ENCODE results near the gene KATNAL2.

The KATNAL2 gene

DNA sequence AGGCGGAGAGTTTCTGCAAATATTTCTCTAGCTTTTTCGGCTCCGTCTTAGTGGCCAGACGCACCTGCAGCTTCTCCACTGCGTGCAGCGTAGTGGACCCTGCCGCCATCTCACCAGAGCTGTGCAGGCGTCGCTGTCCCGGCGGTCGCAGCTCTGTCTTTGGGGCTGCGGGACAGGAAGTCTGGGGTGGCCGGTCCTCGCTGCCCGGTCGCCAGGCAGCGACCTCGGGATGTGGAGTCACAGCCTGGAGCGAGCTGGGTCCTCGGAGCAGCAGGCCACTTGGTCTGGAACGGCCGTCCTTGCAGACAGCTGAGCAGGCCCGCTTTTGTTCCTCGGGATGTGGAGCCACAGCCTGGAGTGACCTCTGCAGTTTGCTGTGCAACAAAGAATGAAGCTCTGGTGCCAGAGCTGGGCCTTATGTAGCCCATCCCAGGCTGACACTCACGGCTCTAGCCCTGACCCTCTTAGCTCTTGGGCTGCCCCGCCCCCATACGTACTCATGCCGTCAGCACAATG is 117.8 kb downstream of the KATNAL2 start, which contains the start of gene ELOA2:
TSS of gene ELOA2 (minus strand) at position 466 of the 516 bp plus-strand sequence. CDS start at position 109, 357 bp downstream.
- no peak for DNase-seq (ENCODE audit: low spot score)

DNA sequence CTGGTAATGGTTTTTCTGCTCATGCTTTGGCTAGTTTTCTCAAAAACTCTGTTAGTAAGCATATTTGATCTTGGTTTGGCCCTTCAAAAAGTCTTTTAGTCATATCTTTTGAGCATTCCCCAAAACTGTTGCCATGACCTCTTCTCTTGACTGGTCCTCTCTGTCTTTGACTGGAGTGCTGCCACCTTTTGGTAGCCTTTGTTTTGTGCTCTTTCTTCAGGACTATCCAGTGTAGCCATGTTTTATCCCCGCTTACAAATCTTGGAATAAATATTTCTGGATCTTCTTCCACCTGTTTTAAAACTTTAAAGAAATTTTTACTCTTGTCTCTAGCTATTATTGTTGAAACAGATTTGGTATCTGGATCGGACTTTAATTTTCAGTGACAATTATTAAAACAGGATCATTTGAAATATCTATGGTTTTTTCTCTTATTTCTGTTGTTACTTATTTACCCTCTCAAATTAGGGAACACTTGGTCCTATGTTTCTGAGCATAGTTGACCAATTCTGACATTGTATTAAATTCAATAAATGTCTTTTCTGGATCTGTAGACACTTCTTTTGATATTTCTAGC is 119.0 kb downstream of the KATNAL2 start:
- DNase-seq (ENCODE audit: low spot score), result no peak

DNA sequence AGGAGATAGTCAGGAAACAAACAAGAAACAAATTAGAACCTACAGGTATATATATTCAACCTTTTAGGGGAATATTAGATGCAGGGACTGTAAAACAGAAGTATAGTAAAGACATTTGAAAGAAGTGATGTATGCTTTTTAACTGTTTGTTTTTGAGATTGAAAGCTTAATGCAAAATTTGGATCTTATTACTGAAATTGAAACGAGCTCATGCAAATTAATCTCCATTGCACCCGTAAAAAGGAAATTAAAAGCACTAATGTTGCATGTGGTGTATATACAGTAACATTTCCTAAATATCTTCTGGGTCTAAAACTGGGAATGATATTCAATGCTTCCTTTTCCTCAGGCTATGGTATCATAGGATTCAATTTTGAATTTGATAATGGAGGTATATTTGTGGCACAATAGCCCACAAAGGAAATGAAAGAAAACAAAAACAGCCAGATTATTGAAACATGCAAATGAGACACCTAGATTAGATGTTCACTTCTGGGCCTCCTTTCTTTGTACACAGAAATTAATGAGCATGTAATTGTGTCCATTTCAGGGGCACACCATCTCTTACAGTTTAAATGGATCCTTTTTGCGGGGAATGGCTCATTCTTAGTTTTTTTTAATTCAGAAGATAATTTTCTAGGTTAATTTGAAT is 119.7 kb downstream of the KATNAL2 start:
- no peak for DNase-seq (ENCODE audit: low spot score)

DNA sequence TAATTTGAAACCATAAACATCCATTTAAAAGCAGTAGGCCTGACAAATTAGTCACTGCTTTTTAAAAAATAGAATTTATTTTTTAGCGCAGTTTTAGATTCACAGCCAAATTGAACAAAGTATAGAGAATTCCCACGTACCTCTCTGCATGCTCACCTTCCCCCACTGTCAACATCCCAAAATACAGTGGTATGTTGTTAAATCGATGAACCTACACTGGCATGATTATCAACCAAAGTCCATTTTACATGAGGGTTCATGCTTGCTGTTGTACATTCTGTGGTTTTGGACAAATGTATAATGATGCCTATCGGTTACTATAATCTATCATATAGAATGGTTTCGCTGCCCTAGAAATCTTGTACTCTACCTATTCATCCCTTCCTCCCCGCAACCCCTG is 123.6 kb downstream of the KATNAL2 start:
- DNase-seq (ENCODE audit: low spot score), result no peak

DNA sequence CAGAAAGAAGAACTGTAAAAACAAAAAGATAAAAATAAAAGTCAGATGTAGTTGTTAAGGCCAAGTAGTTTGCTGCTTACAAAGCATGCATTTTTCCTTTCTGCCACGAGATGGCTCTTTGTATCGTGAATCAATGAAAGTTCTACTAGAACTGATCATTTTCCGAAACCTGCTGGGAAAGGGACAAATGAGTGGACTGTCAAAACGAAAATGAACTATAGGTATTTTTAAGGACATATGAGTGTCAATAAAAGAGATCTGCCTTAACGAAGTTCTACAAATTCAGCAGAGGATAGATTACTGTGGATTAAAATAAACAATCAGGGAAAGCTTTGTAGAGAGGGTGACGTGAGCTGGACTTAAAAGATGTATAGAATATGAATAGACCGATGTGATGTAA is 133.1 kb downstream of the KATNAL2 start:
- no peak for DNase-seq (ENCODE audit: low spot score)

DNA sequence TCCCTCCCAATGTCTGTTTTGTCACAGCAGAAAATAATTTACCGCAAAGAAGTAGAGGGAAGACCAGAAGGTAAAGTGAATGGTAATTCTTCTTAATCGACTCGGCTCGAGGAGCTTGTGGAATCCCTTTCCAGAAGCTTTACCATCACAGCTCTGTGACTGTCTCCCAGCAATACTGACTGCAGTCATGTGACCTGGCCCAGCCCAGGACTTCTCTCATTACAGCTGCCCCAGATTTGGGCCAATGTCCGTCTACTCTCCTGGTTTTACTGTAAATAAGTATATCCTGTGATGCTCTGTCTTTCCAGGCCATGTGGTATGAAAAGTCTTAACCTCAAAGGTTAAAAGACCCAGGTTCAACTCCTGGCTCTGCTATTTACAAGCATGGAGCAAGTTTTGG is 137.0 kb downstream of the KATNAL2 start:
- no peak for DNase-seq (ENCODE audit: low spot score)

DNA sequence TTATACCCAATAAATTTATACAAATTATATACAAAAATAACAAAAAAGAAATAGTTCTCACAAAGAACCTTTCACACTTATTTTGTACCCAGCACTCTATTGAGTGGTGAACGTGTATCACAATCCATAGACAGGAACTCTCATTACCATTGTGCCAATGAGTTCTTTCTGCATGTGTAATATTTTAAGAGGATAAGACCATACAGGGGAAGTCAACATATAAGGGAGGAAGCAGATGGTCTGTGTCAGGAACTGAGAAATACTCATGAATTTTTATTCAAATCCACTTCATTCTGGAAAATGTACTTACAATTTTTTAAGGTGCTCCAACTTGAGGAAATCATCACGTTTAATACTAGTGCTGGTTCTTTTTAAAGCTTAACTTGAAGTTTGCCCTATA is 145.1 kb downstream of the KATNAL2 start:
- no peak for DNase-seq (ENCODE audit: low spot score)

DNA sequence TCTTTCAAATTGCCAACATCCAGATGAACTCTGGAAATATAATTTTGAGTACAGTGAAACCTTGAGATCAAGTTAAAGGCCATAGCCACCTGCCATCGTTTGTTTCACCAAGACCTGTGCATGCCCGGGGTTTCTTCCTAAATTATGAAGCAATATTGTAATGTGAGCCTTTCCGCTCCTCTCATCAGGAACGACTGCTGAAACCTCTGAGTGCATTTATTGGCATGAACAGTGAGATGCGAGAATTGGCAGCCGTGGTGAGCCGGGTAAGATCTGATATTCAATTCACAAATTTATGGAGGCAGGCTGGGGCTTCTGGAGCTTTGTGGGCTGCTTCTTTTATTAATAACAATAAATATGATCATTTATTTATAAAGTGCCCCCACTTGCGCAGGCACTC is 145.7 kb downstream of the KATNAL2 start:
- DNase-seq (ENCODE audit: low spot score), result no peak

DNA sequence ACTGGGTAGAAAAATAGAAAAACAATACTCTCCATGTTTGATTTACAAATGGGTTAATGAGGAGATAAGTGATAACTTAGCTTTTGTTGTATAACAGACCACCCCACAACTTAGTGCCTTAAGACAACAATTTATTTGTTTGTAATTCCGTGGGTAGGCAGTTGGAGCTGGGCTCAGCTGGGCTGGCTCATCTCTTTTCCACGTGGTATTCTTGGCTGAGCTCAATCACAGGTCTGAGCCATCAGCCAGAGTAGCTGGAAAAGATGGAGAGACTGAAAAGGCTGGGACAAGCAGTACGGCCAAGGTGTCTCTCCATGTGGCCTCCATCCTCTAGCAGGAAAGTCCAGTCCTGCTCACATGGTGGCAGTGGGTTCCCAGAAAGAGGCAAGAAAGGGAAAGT is 150.2 kb downstream of the KATNAL2 start:
- DNase-seq (ENCODE audit: low spot score), result no peak

DNA sequence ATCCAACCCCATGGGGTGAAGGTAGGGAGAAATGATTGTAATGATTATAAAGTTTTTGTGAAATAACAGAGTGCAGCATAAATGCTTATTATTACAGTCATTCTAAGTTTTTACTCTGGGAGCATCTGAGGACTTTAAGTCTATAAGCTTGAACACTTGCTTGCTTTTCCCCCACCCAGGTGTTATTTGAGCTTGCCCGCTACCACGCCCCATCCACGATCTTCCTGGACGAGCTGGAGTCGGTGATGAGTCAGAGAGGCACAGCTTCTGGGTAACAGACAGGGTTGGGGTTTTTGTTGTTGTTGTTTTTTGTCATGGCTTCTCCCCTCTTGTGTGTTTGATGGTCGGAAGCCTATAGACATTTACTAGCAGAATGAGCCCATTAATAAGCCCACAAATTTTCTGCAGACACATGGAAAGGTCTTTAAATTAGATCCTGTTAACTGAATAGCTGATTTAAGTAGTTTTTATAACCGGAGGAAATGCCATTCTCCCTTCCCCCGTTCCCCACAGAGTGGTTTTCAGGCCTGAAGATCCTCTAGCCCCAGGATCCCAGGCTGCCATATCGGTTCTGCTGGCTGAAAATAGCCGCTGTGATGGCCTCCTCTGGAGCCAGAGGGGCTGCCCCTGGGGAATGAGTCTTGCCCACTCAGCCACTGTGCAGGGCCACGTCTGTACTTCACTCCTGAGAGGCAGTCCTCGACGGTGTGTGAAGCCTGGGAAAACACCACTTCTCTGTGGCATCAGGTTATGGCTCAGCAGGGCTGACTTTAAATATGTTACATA is 157.9 kb downstream of the KATNAL2 start:
- peak; percentile 49 for DNase-seq (ENCODE audit: low spot score)

DNA sequence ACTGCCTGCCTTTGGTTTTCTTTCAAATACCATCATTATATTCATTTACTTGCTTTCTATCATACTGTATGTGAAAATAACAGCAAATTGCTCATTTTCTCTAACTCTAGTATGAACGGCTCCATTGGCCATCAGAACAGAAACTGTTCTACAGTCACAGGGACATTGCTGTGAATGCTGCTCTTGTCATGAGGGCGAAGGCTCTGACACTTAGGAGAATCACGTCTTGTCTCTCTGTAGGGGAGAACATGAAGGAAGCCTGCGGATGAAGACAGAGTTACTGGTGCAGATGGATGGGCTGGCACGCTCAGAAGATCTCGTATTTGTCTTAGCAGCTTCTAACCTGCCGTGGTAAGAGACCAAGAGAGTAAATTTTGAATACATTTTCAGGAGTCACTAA is 159.7 kb downstream of the KATNAL2 start:
- no peak for DNase-seq (ENCODE audit: low spot score)

DNA sequence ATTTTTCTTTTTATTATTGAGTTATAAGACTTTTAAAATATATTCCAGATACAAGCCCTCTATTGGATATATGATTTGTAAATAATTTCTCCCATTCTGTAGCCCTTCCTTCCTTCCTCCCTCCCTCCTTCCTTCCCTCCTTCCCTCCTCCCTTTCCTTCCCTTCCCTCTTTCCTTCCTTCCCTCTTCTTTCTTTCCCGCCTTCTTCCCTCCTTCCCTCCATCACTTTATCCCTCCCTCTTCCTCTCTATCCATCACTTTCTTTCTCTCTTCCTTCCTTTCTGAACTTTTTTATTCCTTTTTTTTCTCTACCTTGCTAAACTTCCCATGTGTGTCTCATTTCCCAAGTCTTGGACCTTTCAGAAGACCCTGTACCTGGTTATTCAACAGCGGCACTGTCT is 163.5 kb downstream of the KATNAL2 start:
- DNase-seq (ENCODE audit: low spot score), result no peak

DNA sequence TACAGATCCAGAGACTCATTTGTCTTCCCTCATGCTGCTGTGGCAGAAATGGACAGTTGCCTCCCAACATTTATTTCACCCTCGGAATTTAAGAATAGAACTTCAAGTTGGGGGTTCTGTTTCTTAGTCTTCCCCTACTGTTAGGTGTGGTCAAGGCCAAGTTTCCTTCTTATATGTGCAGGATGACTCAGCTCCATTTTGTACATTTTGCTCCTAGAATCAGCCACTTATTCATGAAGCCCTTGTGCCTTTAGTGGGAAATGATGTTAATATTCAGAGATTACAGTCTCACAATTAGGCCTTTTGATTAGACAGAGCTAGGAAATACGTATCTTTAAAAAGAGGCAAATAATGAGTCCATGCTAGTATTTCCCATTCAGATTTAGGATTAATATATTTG is 164.2 kb downstream of the KATNAL2 start:
- no peak for DNase-seq (ENCODE audit: low spot score)

DNA sequence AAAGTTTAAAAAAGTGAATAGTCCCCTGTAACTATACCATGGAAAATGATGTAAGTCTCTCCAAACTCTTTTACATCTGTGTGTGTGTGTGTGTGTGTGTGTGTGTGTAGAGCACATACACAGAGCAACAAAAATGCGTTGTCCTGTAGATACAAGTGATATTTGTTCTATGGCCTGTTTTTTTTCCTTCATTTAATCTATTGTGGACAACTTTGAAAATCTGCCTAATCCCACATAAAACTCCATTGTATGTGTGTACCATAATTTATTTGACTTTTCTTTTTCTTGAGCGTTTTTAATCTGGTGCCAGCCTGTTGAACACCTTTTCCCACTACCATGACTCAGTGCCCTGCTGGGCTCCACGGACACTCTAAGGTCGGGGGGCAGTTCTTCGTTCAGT is 170.3 kb downstream of the KATNAL2 start:
- no peak for DNase-seq (ENCODE audit: low spot score)

DNA sequence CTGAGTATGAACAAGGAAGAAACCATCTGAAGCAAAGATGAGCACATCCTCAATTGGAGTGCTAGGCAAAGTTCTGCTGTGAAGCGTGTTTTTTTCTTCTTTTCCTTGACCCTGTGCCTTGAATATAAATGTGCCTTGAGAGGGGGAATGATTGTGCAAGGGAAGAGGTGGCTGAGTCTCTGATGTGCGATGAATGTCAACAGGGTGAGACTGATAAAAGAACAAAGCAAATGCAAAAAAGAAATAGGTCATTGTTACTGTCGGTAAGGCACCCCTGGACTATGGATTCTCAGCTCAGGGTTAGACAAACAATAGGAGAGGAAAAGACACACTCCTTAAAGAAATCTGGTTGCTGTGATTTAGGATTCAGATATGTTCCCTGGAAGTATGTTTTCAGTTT is 178.4 kb downstream of the KATNAL2 start:
- DNase-seq (ENCODE audit: low spot score), result no peak

DNA sequence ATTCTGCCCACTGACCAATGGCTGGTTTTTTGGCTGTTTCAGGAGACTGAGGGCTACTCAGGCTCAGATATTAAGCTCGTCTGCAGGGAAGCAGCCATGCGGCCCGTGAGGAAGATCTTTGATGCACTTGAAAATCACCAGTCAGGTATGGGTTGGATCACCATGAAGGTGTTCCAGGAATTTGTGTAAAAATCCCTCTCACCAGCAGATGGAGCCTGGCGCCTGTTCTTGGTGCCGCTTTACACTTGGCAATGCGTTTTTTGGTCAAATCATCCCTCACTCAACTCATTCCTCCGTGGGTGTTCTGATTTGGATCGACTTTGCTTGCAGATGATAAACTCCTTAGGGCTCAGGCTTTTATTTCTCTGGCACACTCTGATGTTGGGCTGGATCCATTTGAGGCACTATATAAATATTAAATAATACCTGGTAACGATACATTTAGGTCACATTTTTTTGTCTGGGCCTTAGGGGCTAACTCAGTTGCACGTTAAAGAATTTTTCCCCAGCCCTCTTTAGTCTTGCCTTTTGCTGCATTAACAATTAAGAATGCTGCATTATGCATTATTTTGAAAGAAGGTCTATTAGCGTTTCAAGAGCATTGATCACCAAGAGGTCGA is 182.9 kb downstream of the KATNAL2 start:
- DNase-seq (ENCODE audit: low spot score), result peak; percentile 54

DNA sequence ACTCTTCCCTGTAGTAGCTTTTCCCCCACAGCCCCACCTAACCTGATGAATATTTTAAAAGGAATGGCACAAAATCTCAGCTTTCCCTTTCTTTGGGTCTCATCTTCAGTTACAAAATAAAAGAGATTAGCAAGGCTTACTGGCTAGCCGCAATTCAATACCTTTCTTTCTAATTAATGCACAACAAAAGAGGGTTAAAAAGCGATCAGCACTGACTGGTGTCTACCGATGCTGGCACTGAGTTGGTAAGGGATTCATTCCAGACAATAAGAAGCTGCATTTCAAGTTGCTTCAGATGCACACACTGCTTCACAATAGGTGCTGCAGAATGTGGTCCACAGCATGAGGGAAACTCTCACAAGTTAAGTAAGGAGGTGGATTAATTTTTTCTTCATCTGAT is 191.0 kb downstream of the KATNAL2 start:
- DNase-seq (ENCODE audit: low spot score), result no peak

DNA sequence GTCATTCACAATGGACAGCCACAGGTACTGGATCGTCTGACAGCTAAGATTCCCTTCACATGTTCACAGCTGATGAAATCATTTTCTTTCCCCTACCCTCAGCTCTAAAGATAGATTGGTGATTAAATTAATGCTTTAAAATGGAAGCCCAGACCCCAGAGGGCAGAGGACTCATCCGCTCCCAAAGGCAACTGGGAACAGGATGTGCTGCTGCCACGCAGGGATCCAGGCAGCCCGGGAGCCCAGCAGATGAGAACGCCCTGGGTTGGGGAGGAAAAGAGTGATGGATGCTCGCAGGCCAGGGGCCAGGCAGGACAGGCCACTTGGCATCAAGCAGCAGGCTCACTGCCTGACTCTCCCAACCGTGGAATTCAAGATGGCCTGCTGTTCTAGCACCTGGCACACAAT is 191.6 kb downstream of the KATNAL2 start:
- no peak for DNase-seq (ENCODE audit: low spot score)

DNA sequence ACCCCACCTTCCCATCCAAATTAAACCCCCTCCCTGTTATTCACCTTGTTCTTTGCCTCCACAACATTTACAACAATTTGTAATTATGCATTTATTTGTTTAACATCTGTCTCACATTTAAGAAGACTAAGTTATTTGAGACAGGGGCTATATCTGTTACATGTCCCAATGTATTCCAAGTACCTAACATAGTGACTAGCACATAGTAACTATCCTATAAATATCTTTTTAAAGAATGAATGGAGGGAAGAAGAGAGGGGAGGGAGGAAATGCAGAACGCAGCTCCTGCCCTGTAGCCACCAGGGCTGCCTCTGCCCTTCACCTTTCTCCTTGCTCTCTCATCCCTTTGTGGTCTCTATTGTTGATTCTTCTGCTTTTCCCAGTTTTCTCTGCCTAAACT is 192.3 kb downstream of the KATNAL2 start:
- DNase-seq (ENCODE audit: low spot score), result no peak

DNA sequence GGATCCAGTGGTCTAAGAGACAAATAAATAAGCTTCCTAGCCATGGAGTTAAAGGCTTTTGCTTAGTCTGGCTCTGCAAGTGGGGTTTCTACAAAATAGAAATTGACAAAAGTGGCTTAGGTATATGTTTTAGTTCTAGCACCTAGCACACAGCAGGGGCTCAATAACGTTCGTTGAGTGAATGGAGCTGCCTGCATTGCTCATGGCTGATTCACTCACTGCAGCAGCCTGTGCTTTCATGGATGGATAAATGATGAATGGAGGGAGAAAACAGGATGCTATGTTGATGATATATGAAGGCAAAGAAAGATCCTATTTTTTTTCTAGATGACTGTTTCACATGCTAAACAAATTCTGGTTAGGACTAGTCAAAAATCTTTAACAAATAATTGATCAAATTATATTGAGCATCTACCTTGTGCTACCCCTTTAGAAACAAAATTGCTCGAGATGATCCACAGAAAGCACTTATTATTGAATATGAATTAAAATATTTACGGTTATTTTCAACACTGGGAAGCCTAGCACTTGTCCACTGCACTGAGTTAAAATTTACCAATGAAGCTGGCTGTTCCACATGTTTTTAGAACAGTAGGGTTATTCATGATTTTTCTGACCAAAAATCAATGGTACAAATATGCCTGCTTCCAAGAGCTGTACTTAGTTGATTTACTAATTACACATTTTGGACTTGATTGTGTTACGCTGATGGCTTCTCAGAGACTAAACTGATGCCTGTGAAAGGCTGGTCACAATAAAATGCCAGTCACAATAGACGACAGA is 193.3 kb downstream of the KATNAL2 start:
- no peak for DNase-seq (ENCODE audit: low spot score)

DNA sequence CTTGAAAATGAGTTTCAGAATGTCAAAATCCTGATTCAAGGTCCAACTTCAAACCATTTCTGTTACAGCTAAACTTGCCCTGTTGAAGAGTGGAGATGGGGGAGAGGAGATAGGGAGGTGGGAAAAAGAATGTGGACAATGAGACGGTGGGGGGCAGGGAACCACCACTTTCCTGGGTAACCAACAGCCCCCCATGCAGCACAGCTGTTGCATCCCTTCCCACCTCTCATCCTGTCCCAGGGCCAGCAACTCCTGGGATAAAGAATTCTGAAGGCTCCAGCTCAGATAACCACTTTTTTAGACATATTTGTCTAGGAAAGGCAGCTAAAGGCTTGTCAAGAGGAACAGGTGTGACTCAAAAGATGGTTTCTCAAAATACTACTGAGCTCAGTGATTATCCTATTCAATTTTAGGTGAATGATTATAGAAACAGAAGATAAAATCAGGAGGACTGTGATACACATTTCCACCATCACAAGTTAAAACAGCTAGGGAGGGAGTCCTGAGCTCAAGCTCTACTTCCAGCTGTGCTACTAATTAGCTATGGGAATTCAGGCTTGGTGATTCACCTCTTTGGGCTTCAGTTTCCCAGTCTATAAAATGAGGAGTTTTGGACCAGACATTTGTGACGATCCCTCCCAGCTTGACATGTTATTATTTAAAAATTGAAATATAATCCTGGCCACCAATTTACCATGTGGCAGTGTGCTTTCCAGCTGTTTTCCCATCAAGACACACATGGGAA is 196.6 kb downstream of the KATNAL2 start:
- DNase-seq (ENCODE audit: low spot score), result no peak
